Measurements from ENCODE around the gene TEX264. TPM values are rescaled to one million over a fixed set of nuclear protein-coding genes. Genes with fewer than 3 reads are reported as not detected.

Gene TEX264
- total RNA-seq, 2 experiments from 2014 or later, result 45.6 to 50.3 TPM

DNA sequence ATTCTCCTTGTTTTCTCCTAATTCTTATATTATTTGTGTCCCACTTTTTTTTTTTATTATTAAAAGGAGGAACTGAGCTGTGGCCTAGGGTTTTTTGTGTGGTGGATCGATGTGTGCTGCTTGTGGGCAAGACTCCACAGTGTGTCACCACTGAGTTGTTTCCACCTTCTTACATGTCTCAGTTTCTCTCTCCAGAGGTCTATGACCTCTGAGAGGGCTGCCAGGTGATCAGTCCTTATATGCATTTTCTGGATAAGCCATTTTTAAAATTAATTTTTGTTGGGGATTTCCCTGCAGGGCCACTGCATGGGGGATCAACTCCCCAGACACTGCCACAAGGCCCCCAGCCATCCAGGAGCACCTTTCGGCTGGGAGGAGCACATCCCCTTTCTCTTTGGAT, 80.2 kb downstream of the TEX264 start:
- 0 out of 2 replicates have a peak overlapping the region, but pooled peaks have one; percentile 4 for H2AFZ ChIP-seq (ENCODE audit: low read length)
- no peak for TF ChIP-seq EZH2phosphoT487 (IDR thresholded peaks at IDR 0.05; ENCODE audit: borderline replicate concordance, low read depth, low read length)
- TF ChIP-seq, protein P1, sequence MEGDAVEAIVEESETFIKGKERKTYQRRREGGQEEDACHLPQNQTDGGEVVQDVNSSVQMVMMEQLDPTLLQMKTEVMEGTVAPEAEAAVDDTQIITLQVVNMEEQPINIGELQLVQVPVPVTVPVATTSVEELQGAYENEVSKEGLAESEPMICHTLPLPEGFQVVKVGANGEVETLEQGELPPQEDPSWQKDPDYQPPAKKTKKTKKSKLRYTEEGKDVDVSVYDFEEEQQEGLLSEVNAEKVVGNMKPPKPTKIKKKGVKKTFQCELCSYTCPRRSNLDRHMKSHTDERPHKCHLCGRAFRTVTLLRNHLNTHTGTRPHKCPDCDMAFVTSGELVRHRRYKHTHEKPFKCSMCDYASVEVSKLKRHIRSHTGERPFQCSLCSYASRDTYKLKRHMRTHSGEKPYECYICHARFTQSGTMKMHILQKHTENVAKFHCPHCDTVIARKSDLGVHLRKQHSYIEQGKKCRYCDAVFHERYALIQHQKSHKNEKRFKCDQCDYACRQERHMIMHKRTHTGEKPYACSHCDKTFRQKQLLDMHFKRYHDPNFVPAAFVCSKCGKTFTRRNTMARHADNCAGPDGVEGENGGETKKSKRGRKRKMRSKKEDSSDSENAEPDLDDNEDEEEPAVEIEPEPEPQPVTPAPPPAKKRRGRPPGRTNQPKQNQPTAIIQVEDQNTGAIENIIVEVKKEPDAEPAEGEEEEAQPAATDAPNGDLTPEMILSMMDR (conservative IDR thresholded peaks at IDR 0.05; ENCODE audit: low read length), result no peak
- peaks cover 12% of the 10 kb centered on the region for H3K9me3 ChIP-seq (ENCODE audit: low read length)
- no peaks in the 10 kb centered on the region for H3K9me2 ChIP-seq (ENCODE audit: insufficient read depth, low read length)
- DNase-seq (ENCODE audit: low spot score), result no peak
- POLR2A ChIA-PET, result interaction anchor here (0.6 kb wide), 1 partner anchor 13 kb away, joined by 4 read pairs; no protein-coding TSS in a partner anchor
- H4K20me1 ChIP-seq (ENCODE audit: insufficient read depth, low read length), result no peaks in the 10 kb centered on the region
- no peak overlapping the region for H3K4me3 ChIP-seq (ENCODE audit: low read depth, low read length, poor library complexity, severe bottlenecking)
- no peaks in the 10 kb centered on the region for H3K79me2 ChIP-seq (ENCODE audit: insufficient read depth, low read depth, low read length)
- no TSS peak for BruUV-seq (replicated peaks)
- no peaks in the 10 kb centered on the region for H3K4me1 ChIP-seq (ENCODE audit: insufficient read depth, low read length, poor library complexity, severe bottlenecking)
- no peak overlapping the region for H3K4me2 ChIP-seq (ENCODE audit: low read length)
- H3K27ac ChIP-seq (ENCODE audit: low read depth, low read length, poor library complexity, severe bottlenecking), result no peak overlapping the region
- intact Hi-C loops (cut with micrococcal nuclease; ENCODE audit: unreplicated experiment), result no loop called here
- CTCF ChIA-PET (ENCODE audit: unreplicated experiment), result no interaction called here
- no peaks in the 10 kb centered on the region for H3K36me3 ChIP-seq (ENCODE audit: insufficient read depth, low read length)

Small RNAs within 50 kb of the gene (small RNA-seq; reads per million reads assigned to genes)
- gene RNA5SP132, result 185 reads per million, percentile 99 among the genes with 10 or more reads in this experiment

Other genes starting within 250 kb of the TEX264 start
- 24.8 and 29.5 TPM in 2 replicates for gene DCAF1, start 171.2 kb upstream of the TEX264 start, total RNA-seq (2014; rRNA removed; shearing (Covaris generic))
- 37.1 and 38.8 TPM in 2 replicates for gene DCAF1, start 171.2 kb upstream of the TEX264 start, total RNA-seq (2022)
- gene RAD54L2, start 132.5 kb upstream of the TEX264 start, total RNA-seq (2014; rRNA removed; shearing (Covaris generic)), result 15.0 and 20.5 TPM in 2 replicates
- 31.7 and 34.0 TPM in 2 replicates for gene RAD54L2, start 132.5 kb upstream of the TEX264 start, total RNA-seq (2022)
- 0.06 and 0.28 TPM in 2 replicates for gene GRM2, start 35.8 kb downstream of the TEX264 start, total RNA-seq (2014; rRNA removed; shearing (Covaris generic))
- 0.11 and 0.29 TPM in 2 replicates for gene GRM2, start 35.8 kb downstream of the TEX264 start, total RNA-seq (2022)
- not detected in 2 replicates for gene IQCF6, start 108.0 kb downstream of the TEX264 start, total RNA-seq (2014; rRNA removed; shearing (Covaris generic))
- not detected in 2 replicates for gene IQCF6, start 108.0 kb downstream of the TEX264 start, total RNA-seq (2022)
- not detected in 2 replicates for gene IQCF2, start 190.4 kb downstream of the TEX264 start, total RNA-seq (2014; rRNA removed; shearing (Covaris generic))
- not detected in 2 replicates for gene IQCF2, start 190.4 kb downstream of the TEX264 start, total RNA-seq (2022)
- not detected in 2 replicates for gene IQCF5, start 204.3 kb downstream of the TEX264 start, total RNA-seq (2014; rRNA removed; shearing (Covaris generic))
- not detected in 2 replicates for gene IQCF5, start 204.3 kb downstream of the TEX264 start, total RNA-seq (2022)
- gene IQCF1, start 232.1 kb downstream of the TEX264 start, total RNA-seq (2014; rRNA removed; shearing (Covaris generic)), result not detected in 2 replicates
- not detected in 2 replicates for gene IQCF1, start 232.1 kb downstream of the TEX264 start, total RNA-seq (2022)